Fibroblast of the conjunctiva (primary cell): ENCODE results near the gene ZNF212.

ENCODE experiments used
- DNase-seq: peaks from one replicate; pipeline ENCODE4 v3.0.0-alpha.2; 2010; ENCODE audit warnings: low read depth

ZNF212 gene

GRCh38 chr7:149239345-149240143 is at the start of gene ZNF212:
ZNF212 (plus strand) TSS chr7:149239651; CDS start chr7:149239779, 128 bp downstream.
- DNase-seq, result peak; percentile 65

GRCh38 chr7:149191851-149192250 is 47.6 kb upstream of the ZNF212 start:
- no peak for DNase-seq

- no peak for DNase-seq
These were observed 44.7 kb upstream of the ZNF212 start for GRCh38 chr7:149194799-149195179.

GRCh38 chr7:149195180-149196150 is 44.0 kb upstream of the ZNF212 start, which contains the start of gene ZNF282:
ZNF282 (plus strand) TSS chr7:149195546; CDS start chr7:149195590, 44 bp downstream.
- peak; percentile 82 for DNase-seq

GRCh38 chr7:149196151-149196704 is 43.2 kb upstream of the ZNF212 start:
- DNase-seq, result no peak

GRCh38 chr7:149196705-149197171 is 42.7 kb upstream of the ZNF212 start:
- no peak for DNase-seq

- no peak for DNase-seq
These were observed 41.8 kb upstream of the ZNF212 start for GRCh38 chr7:149197675-149198074.

GRCh38 chr7:149198161-149198816 is 41.2 kb upstream of the ZNF212 start:
- no peak for DNase-seq

GRCh38 chr7:149199234-149199995 is 40.0 kb upstream of the ZNF212 start:
- DNase-seq, result no peak

GRCh38 chr7:149202831-149203231 is 36.6 kb upstream of the ZNF212 start:
- DNase-seq, result no peak

GRCh38 chr7:149205690-149206381 is 33.6 kb upstream of the ZNF212 start:
- no peak for DNase-seq

GRCh38 chr7:149207324-149208035 is 32.0 kb upstream of the ZNF212 start:
- DNase-seq, result no peak

GRCh38 chr7:149209518-149210269 is 29.8 kb upstream of the ZNF212 start:
- peak; percentile 17 for DNase-seq

- DNase-seq, result no peak
These were observed 28.9 kb upstream of the ZNF212 start for GRCh38 chr7:149210551-149210950.

- no peak for DNase-seq
These were observed 25.3 kb upstream of the ZNF212 start for GRCh38 chr7:149214020-149214720.

- DNase-seq, result no peak
These were observed 23.0 kb upstream of the ZNF212 start for GRCh38 chr7:149216402-149216801.

- no peak for DNase-seq
These were observed 21.9 kb upstream of the ZNF212 start for GRCh38 chr7:149217570-149217969.
